Lower lobe of right lung (tissue), 2 donors: ENCODE measurements around the gene SMC1A. TPM values are rescaled to one million over a fixed set of nuclear protein-coding genes. Genes with fewer than 3 reads are reported as not detected.

Source experiments
- ATAC-seq, 2 donors: fragments of 200-7000 bp; cut with Tn5 transposase; one replicate each; pipeline ENCODE4 v1.9.1; 2020 to 2022; ENCODE audit warnings: mild to moderate bottlenecking in 2 of 2, moderate library complexity in 2 of 2
- DNase-seq: peaks from one replicate; pipeline ENCODE4 v3.0.0-alpha.2; 2020
- H3K27ac ChIP-seq: fragments of 200-600 bp; one replicate; pipeline ENCODE4 v1.8.0; 2022
- H3K27me3 ChIP-seq: fragments of 200-600 bp; one replicate; pipeline ENCODE4 v1.8.0; 2022; ENCODE audit warnings: low read depth
- H3K36me3 ChIP-seq: fragments of 200-600 bp; one replicate; pipeline ENCODE4 v1.8.0; 2022; ENCODE audit warnings: mild to moderate bottlenecking
- H3K4me1 ChIP-seq: fragments of 200-600 bp; one replicate; pipeline ENCODE4 v1.8.0; 2022
- H3K4me3 ChIP-seq: fragments of 200-600 bp; one replicate; pipeline ENCODE4 v1.8.0; 2022; ENCODE audit warnings: mild to moderate bottlenecking
- H3K9me3 ChIP-seq: fragments of 200-600 bp; one replicate; pipeline ENCODE4 v1.8.0; 2022
- intact Hi-C: fragments of 100-400 bp; cut with DNase I; formaldehyde crosslinking; loops from one replicate; pipeline ENCODE4 v1.11.0; 2022
- total RNA-seq: library from RNA; stranded (reverse); fragmentation: NEBNext Ultra II Directional; extraction: Animal tissue kit (Norgen Biotek cat#: 25700); gene quantifications from one replicate; pipeline ENCODE4 v1.2.1, GENCODE V29; 2021
- TF ChIP-seq, protein P1 (sequence below): fragments of 200-600 bp; IDR thresholded peaks from one replicate; pipeline ENCODE4 v1.8.0; 2022; ENCODE audit warnings: antibody characterized with exemption, mild to moderate bottlenecking
- donor health status: DM: no; HTN: yes; CAD: no; lungs with severe emphysema.

SMC1A gene
- total RNA-seq, 1 donor from 2014 or later: 52.0 TPM

GRCh38 chrX:53395605-53396298 is 26.7 kb downstream of the SMC1A start:
- Histone ChIP-seq H3K27ac (no peak overlapping the region), H3K4me3 (no peak overlapping the region), H3K9me3 (no peaks in the 10 kb centered on the region), H3K27me3 (no peaks in the 10 kb centered on the region), H3K36me3 (peaks cover 75% of the 10 kb centered on the region), H3K4me1 (no peaks in the 10 kb centered on the region)
- DNase-seq (no peak), ATAC-seq (no peak)
- intact Hi-C loops: no loop called here
- TF ChIP-seq, protein P1, sequence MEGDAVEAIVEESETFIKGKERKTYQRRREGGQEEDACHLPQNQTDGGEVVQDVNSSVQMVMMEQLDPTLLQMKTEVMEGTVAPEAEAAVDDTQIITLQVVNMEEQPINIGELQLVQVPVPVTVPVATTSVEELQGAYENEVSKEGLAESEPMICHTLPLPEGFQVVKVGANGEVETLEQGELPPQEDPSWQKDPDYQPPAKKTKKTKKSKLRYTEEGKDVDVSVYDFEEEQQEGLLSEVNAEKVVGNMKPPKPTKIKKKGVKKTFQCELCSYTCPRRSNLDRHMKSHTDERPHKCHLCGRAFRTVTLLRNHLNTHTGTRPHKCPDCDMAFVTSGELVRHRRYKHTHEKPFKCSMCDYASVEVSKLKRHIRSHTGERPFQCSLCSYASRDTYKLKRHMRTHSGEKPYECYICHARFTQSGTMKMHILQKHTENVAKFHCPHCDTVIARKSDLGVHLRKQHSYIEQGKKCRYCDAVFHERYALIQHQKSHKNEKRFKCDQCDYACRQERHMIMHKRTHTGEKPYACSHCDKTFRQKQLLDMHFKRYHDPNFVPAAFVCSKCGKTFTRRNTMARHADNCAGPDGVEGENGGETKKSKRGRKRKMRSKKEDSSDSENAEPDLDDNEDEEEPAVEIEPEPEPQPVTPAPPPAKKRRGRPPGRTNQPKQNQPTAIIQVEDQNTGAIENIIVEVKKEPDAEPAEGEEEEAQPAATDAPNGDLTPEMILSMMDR: no peak

- peaks cover 64% of the 10 kb centered on the region for H3K36me3 ChIP-seq
- no peak overlapping the region for H3K27ac ChIP-seq
- no peak for DNase-seq
- intact Hi-C loops: no loop called here
- no peaks in the 10 kb centered on the region for H3K4me1 ChIP-seq
- no peaks in the 10 kb centered on the region for H3K27me3 ChIP-seq
- TF ChIP-seq, protein P1: no peak
- ATAC-seq: no peak
- H3K9me3 ChIP-seq: no peaks in the 10 kb centered on the region
- no peak overlapping the region for H3K4me3 ChIP-seq
Observed at GRCh38 chrX:53383376-53384076, 38.9 kb downstream of the SMC1A start.

DNA sequence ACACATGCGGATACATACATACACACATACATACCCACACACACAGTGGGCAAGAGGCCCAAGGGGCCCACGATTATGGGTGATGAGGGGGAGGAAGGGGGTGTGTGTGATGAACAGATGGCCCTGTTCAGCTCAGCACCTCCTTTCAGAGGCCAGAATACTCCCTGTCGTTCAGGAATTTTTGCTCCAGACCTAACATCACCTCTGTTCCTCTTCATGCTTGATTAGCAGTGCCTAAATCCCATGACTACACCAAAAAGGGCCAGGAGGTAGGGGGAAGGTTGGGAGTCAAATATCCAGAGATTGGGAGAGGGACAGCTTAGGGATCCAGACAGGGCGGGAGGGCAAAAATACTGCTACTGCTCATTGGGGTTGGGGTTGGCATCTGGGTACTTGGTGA is 42.7 kb downstream of the SMC1A start:
- TF ChIP-seq, protein P1: no peak
- intact Hi-C loops: no loop called here
- H3K4me1 ChIP-seq: no peaks in the 10 kb centered on the region

DNA sequence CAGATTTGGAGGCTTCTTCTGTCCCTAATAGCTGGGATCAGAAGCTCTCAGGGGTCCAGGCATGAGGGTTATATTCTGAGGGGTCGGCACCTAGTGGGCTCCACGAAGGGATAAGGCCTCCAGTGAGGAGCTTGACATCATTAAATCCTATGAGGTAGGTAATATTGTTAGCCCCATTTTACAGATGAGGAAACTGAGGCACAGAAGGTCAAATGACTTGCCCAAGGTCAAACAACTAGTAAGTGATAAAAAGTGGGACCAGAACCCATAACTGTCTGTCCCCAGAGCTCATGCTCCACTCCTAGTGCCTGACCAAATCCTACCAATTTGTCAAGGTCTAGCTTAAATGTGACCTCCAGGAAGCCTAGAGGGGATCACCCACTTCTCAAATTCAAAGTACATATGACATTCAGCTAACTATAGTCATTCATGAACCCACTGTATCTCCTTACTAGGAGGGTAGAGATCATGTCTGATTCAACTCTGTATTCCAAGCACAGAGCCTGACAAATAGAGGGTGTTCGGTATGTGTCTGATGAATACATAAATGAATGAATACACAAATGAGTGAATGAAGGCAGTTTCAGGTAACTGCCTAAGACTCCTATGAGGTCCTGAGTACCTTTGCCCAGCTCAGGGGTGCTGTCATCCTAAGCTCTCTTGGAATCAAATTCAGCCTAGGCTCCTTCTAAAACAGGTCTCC is 43.3 kb downstream of the SMC1A start:
- intact Hi-C loops: no loop called here
- no peak for ATAC-seq
- H3K36me3 ChIP-seq: peaks cover 56% of the 10 kb centered on the region

More for the DNA sequence above, 42.7 kb downstream of the SMC1A start:
- DNase-seq (no peak), ATAC-seq (no peak)
- no peak overlapping the region for H3K27ac ChIP-seq
- H3K4me3 ChIP-seq: no peak overlapping the region
- H3K9me3 ChIP-seq: no peaks in the 10 kb centered on the region
- no peaks in the 10 kb centered on the region for H3K27me3 ChIP-seq
- peaks cover 62% of the 10 kb centered on the region for H3K36me3 ChIP-seq

GRCh38 chrX:53377464-53377863 is 45.0 kb downstream of the SMC1A start:
- intact Hi-C loops: no loop called here
- Histone ChIP-seq H3K4me1 (no peaks in the 10 kb centered on the region), H3K36me3 (peaks cover 42% of the 10 kb centered on the region), H3K4me3 (no peak overlapping the region), H3K27ac (no peak overlapping the region), H3K27me3 (no peaks in the 10 kb centered on the region), H3K9me3 (no peaks in the 10 kb centered on the region)
- ATAC-seq (no peak), DNase-seq (no peak)
- TF ChIP-seq, protein P1: no peak

More for the DNA sequence above, 43.3 kb downstream of the SMC1A start:
- DNase-seq: no peak
- Histone ChIP-seq H3K4me3 (no peak overlapping the region), H3K27ac (no peak overlapping the region), H3K4me1 (no peaks in the 10 kb centered on the region), H3K9me3 (no peaks in the 10 kb centered on the region), H3K27me3 (no peaks in the 10 kb centered on the region)
- TF ChIP-seq, protein P1: no peak
